HL-60 (cell line): ENCODE results near the gene OARD1.

Experiments
- DNase-seq, 2 experiments: peaks; one replicate each; pipeline ENCODE4 v3.0.0-alpha.2; 2010 to 2020; ENCODE audit warnings: low read depth in 1 of 2, low spot score in 1 of 2
- H3K27ac ChIP-seq: fragments of 250-450 bp; sonication (Bioruptor Pico); replicated peaks from 2 replicates; pipeline ENCODE4 v1.5.1; 2020; ENCODE audit warnings: mild to moderate bottlenecking, moderate library complexity
- H3K27me3 ChIP-seq: fragments of 250-450 bp; sonication (Bioruptor Pico); 2 replicates; pipeline ENCODE4 v1.5.1; 2021; ENCODE audit warnings: mild to moderate bottlenecking, moderate library complexity; ENCODE audit not compliant: insufficient read depth, poor library complexity, severe bottlenecking
- H3K4me3 ChIP-seq: replicated peaks from 2 replicates; pipeline ENCODE4 v1.5.1; 2011; ENCODE audit warnings: mild to moderate bottlenecking, control low read depth, low read length; ENCODE audit not compliant: insufficient read depth
- CTCF ChIP-seq: IDR thresholded peaks from one replicate; pipeline ENCODE4 v1.5.1; 2011; ENCODE audit warnings: low read length, control low read depth, inconsistent platforms; ENCODE audit not compliant: insufficient read depth
- GABPA ChIP-seq: IDR thresholded peaks from 2 replicates; pipeline ENCODE4 v1.6.1; 2012; ENCODE audit warnings: low read depth
- POLR2AphosphoS5 ChIP-seq: IDR thresholded peaks from 2 replicates; pipeline ENCODE4 v1.6.1; 2012; ENCODE audit warnings: low read depth
- REST ChIP-seq: IDR thresholded peaks from 2 replicates; pipeline ENCODE4 v1.6.1; 2012; ENCODE audit warnings: low read depth; ENCODE audit not compliant: insufficient replicate concordance
- SPI1 ChIP-seq: IDR thresholded peaks from 2 replicates; pipeline ENCODE4 v1.6.1; 2012; ENCODE audit warnings: low read depth, mild to moderate bottlenecking, borderline replicate concordance

The OARD1 gene

GRCh38 chr6:41083072-41083471 lies 10.9 kb upstream of the OARD1 start:
- no peak for DNase-seq
- TF ChIP-seq CTCF: no peak
- no peak for TF ChIP-seq SPI1
- TF ChIP-seq REST: no peak
- no peak for TF ChIP-seq GABPA
- TF ChIP-seq POLR2AphosphoS5: no peak
- H3K4me3 ChIP-seq: no peak overlapping the region
- H3K27ac ChIP-seq: no peak overlapping the region
- H3K27me3 ChIP-seq: no peaks in the 10 kb centered on the region

GRCh38 chr6:41080621-41081020 lies 8.5 kb upstream of the OARD1 start:
- no peak for DNase-seq
- Histone ChIP-seq H3K4me3 (no peak overlapping the region), H3K27ac (peak overlapping the region; percentile 40; the same call in 1 of the 2 replicates), H3K27me3 (no peaks in the 10 kb centered on the region)
- no peak for TF ChIP-seq SPI1
- TF ChIP-seq CTCF: no peak
- TF ChIP-seq REST: no peak
- TF ChIP-seq POLR2AphosphoS5: no peak
- TF ChIP-seq GABPA: no peak

GRCh38 chr6:41079080-41079479 lies 6.9 kb upstream of the OARD1 start:
- H3K27ac ChIP-seq: no peak overlapping the region
- no peaks in the 10 kb centered on the region for H3K27me3 ChIP-seq
- no peak for DNase-seq
- no peak overlapping the region for H3K4me3 ChIP-seq
- TF ChIP-seq CTCF (no peak), GABPA (no peak), REST (no peak), POLR2AphosphoS5 (no peak), SPI1 (no peak)
